ENCODE measurements around the gene RCL1.

The RCL1 gene

DNA sequence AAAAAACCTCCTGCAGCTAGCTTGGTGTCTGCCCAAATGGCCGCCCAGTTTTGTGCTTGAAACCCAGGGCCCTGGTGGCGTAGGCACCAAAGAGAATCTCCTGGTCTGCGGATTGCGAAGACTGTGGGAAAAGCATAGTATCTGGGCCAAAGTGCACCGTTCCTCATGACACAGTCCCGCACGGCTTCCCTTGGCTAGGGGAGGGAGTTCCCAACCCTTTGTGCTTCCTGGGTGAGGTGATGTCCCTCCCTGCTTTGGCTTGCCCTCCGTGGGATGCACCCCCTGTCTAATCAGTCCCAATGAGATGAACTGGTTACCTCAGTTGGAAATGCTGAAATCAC is 109.4 kb downstream of the RCL1 start:
- Histone ChIP-seq H3K9ac (ENCODE audit: low read depth, low read length) (no peak overlapping the region), H3K4me2 (ENCODE audit: insufficient read depth, low read length) (no peak overlapping the region), H2AFZ (ENCODE audit: low read depth, low read length) (no peak overlapping the region), H4K20me1 (ENCODE audit: insufficient read depth, low read length) (no peaks in the 10 kb centered on the region), H3K36me3 (ENCODE audit: insufficient read depth, low read length) (no peaks in the 10 kb centered on the region), H3K27me3 (ENCODE audit: insufficient read depth, low read length, poor library complexity) (no peaks in the 10 kb centered on the region), H3K9me3 (ENCODE audit: insufficient read depth, low read length, severe bottlenecking) (no peaks in the 10 kb centered on the region), H3K79me2 (ENCODE audit: insufficient read depth, low read length) (no peaks in the 10 kb centered on the region), H3K27ac (ENCODE audit: low read length) (no peak overlapping the region), H3K4me3 (ENCODE audit: low read depth in 1 of 2, low read length in 2 of 2) (no peak overlapping the region), H3K4me1 (ENCODE audit: insufficient read depth, low read length) (no peaks in the 10 kb centered on the region)
- TF ChIP-seq CTCF (IDR thresholded peaks at IDR 0.05; ENCODE audit: borderline replicate concordance, extremely low read depth, low read length, poor library complexity, severe bottlenecking): no peak
- TF ChIP-seq EZH2 (IDR thresholded peaks at IDR 0.05; ENCODE audit: borderline replicate concordance, low read depth, low read length, severe bottlenecking): no peak
- DNase-seq (no peak), ATAC-seq (ENCODE audit: insufficient read depth, low read depth) (no peak)

DNA sequence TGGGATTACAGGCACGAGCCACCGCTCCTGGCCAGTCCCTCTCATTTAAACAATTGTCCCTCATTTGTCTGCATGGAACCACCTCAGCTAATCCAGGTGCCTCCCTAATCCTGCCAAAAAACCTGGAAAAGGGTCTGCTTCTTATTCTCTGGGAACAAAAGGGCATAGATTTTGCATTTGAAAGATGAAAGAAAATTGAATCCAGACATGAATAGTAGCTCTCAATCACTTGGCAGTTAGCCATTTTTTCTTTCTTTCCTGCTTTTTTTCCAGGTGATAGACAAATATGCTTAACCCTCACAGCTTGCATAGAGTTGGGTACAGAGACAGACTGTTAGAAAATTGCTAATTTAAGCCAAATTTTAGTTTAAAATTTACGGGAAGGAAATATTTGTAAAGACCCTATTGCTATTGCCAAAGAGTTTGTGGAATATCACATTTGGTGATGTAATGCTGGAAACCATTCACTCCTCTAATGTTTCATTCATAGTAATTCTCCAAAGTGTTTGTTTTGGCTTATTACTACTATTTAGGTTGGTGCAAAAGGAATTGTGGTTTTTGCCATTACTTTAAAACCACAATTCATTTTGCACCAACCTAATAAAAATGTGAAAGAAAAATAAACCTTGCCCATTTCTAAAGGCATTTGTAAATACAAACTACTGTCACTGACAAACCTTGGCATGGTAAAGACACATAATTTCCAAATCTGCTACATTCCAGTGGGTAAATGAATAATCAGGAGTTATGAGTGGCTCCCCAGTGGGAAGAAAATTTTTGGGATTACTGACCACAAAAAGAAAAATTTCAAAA is 111.8 kb downstream of the RCL1 start:
- DNase-seq (no peak), ATAC-seq (ENCODE audit: insufficient read depth, low read depth) (no peak)
- Histone ChIP-seq H3K9me3 (ENCODE audit: insufficient read depth, low read length, severe bottlenecking) (no peaks in the 10 kb centered on the region), H3K9ac (ENCODE audit: low read depth, low read length) (no peak overlapping the region), H4K20me1 (ENCODE audit: insufficient read depth, low read length) (no peaks in the 10 kb centered on the region), H3K4me3 (ENCODE audit: low read depth in 1 of 2, low read length in 2 of 2) (no peak overlapping the region), H3K4me2 (ENCODE audit: insufficient read depth, low read length) (no peak overlapping the region), H3K4me1 (ENCODE audit: insufficient read depth, low read length) (no peaks in the 10 kb centered on the region), H3K79me2 (ENCODE audit: insufficient read depth, low read length) (no peaks in the 10 kb centered on the region), H2AFZ (ENCODE audit: low read depth, low read length) (no peak overlapping the region), H3K27ac (ENCODE audit: low read length) (no peak overlapping the region), H3K36me3 (ENCODE audit: insufficient read depth, low read length) (no peaks in the 10 kb centered on the region), H3K27me3 (ENCODE audit: insufficient read depth, low read length, poor library complexity) (no peaks in the 10 kb centered on the region)
- TF ChIP-seq EZH2 (IDR thresholded peaks at IDR 0.05; ENCODE audit: borderline replicate concordance, low read depth, low read length, severe bottlenecking) (no peak), CTCF (IDR thresholded peaks at IDR 0.05; ENCODE audit: borderline replicate concordance, extremely low read depth, low read length, poor library complexity, severe bottlenecking) (no peak)

GRCh38 chr9:4905135-4905490 is 112.4 kb downstream of the RCL1 start:
- no peaks in the 10 kb centered on the region for H3K27me3 ChIP-seq (ENCODE audit: insufficient read depth, low read length, poor library complexity)
- no peaks in the 10 kb centered on the region for H3K36me3 ChIP-seq (ENCODE audit: insufficient read depth, low read length)
- H3K4me1 ChIP-seq (ENCODE audit: insufficient read depth, low read length): no peaks in the 10 kb centered on the region
- no peaks in the 10 kb centered on the region for H4K20me1 ChIP-seq (ENCODE audit: insufficient read depth, low read length)
- H3K9me3 ChIP-seq (ENCODE audit: insufficient read depth, low read length, severe bottlenecking): no peaks in the 10 kb centered on the region
- ATAC-seq (ENCODE audit: insufficient read depth, low read depth) (no peak), DNase-seq (no peak)
- no peak overlapping the region for H2AFZ ChIP-seq (ENCODE audit: low read depth, low read length)
- no peak overlapping the region for H3K9ac ChIP-seq (ENCODE audit: low read depth, low read length)
- H3K4me2 ChIP-seq (ENCODE audit: insufficient read depth, low read length): no peak overlapping the region
- H3K79me2 ChIP-seq (ENCODE audit: insufficient read depth, low read length): no peaks in the 10 kb centered on the region
- H3K4me3 ChIP-seq (ENCODE audit: low read depth in 1 of 2, low read length in 2 of 2): no peak overlapping the region
- TF ChIP-seq EZH2 (IDR thresholded peaks at IDR 0.05; ENCODE audit: borderline replicate concordance, low read depth, low read length, severe bottlenecking) (no peak), CTCF (IDR thresholded peaks at IDR 0.05; ENCODE audit: borderline replicate concordance, extremely low read depth, low read length, poor library complexity, severe bottlenecking) (no peak)
- no peak overlapping the region for H3K27ac ChIP-seq (ENCODE audit: low read length)

Data from DND-41 (cell line).